Fibroblast of pulmonary artery (primary cell): ENCODE results near the gene CLDN20.
"Not testable (repeated sequence)": the region's sequence is repeated elsewhere in the genome, so short reads cannot be mapped to it uniquely, and the experiment has no call there.

Source experiments
- DNase-seq: peaks from one replicate; pipeline ENCODE4 v3.0.0-alpha.2; 2010; ENCODE audit warnings: low read depth
- H3K4me3 ChIP-seq: replicated peaks from 2 replicates; pipeline ENCODE4 v1.5.1; 2011; ENCODE audit warnings: low read depth, mild to moderate bottlenecking, control low read depth, low read length, moderate library complexity
- CTCF ChIP-seq: IDR thresholded peaks from 2 replicates; pipeline ENCODE4 v1.5.1; 2011; ENCODE audit warnings: mild to moderate bottlenecking, control low read depth, low read length, inconsistent platforms; ENCODE audit errors: missing control alignments

CLDN20 gene

GRCh38 chr6:155263373-155264063, at the start of gene CLDN20:
Gene CLDN20, plus strand, starts transcription at chr6:155264013. Its CDS starts 11,707 bp downstream, at chr6:155275720.
- no peak for DNase-seq
- TF ChIP-seq CTCF, result no peak
- no peak within 1 kb of the TSS for H3K4me3 ChIP-seq

- no peak for TF ChIP-seq CTCF
- DNase-seq, result no peak
- H3K4me3 ChIP-seq, result no peak overlapping the region
Observed at GRCh38 chr6:155215906-155216305, 47.9 kb upstream of the CLDN20 start.

- no peak for DNase-seq
- H3K4me3 ChIP-seq, result no peak overlapping the region
- TF ChIP-seq CTCF, result no peak
Observed at GRCh38 chr6:155216312-155217046, 47.3 kb upstream of the CLDN20 start.

- not testable (repeated sequence) for DNase-seq, H3K4me3 ChIP-seq
Observed at GRCh38 chr6:155218711-155219110, 45.1 kb upstream of the CLDN20 start.

GRCh38 chr6:155219299-155219698, 44.5 kb upstream of the CLDN20 start:
- DNase-seq, result no peak
- TF ChIP-seq CTCF, result no peak
- H3K4me3 ChIP-seq, result no peak overlapping the region

- no peak for DNase-seq
- H3K4me3 ChIP-seq, result no peak overlapping the region
- TF ChIP-seq CTCF, result no peak
Observed at GRCh38 chr6:155219858-155220301, 43.9 kb upstream of the CLDN20 start.

- no peak overlapping the region for H3K4me3 ChIP-seq
- no peak for DNase-seq
- no peak for TF ChIP-seq CTCF
Observed at GRCh38 chr6:155221086-155221485, 42.7 kb upstream of the CLDN20 start.
